GM19452 (cell line): Measurements from ENCODE around the gene AHCY.
A peak's percentile ranks its signal among the peaks of the same experiment; 100 is the strongest.

ENCODE experiments used
- ATAC-seq: cut with Tn5 transposase; IDR thresholded peaks from one replicate; pipeline ENCODE4 v1.9.1; 2021; ENCODE audit not compliant: unreplicated experiment

Gene AHCY

DNA sequence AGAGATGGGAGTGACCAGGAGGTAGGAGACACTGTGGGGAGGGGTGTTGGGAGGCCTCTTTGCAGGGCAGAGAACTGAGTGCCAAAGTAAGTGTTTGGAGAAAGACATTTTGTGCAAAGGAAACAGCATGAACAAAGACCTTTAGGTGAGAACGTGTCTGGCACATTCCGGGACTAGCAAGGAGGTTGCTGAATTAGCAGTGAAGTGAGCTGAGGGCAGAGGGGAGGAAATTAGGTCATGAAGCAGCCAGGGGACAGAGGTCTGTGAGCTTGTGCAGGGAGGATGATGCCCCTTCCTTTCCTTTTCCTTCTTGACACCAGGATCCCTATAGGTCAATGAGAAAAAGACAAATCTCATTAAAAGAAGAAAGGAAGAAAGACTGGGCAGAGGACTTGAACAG is 21.4 kb upstream of the AHCY start:
- no peak for ATAC-seq

DNA sequence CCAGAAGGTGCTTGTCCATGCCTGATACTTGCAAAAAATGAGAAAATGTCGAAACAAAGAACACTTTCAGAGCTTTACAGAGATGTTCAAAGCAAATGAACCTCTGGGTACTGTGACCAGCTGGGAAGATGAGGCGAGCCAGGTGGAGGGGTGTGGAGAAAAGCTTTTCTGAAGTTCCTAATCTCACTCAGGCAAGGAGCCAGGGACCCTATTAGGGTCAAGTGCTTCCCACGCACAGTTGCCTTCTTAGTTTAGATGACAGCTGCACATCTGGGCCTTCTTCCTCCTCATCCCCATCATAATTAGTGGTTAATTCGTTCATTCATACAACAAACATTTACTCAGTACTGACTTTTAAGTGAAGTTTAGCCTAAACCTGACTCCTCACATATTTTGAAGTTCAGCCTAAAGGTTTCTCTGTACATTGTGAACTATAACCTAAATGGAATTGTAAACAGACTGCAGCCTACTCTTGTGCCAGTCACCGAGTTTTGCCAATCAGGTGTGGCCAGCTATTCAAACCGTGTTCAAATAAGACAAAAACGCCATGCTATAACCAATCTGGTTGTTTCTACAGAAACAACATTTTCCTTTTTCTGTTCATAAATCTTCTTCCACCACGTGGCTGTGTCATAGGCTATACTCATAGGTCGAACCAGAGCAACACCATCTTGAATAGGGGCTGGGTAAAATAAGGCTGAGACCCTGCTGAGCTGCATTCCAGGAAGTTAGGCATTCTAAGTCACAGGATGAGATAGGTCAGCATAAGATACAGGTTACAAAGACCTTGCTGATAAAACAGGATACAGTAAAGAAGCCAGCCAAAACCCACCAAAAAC is 19.3 kb upstream of the AHCY start:
- ATAC-seq, result no peak

DNA sequence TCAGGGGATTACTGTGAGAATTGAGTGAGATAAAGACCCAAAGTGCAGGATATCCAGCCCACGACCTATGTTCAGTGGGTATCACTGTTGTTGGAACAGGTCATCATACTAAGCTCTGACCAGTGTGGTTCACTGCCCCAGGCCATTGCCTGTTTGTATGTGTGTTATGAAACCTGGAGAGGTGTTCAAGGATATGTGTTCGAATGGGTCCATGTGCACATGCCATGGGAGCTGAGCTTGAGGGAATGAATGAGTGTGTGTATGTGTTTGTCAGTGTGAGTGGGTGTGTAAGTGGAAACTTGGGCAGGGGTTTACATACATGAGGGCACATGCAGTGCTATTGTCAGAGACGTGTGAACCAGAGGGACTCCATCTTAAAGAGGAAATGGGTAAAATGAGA is 17.7 kb upstream of the AHCY start:
- ATAC-seq, result no peak

DNA sequence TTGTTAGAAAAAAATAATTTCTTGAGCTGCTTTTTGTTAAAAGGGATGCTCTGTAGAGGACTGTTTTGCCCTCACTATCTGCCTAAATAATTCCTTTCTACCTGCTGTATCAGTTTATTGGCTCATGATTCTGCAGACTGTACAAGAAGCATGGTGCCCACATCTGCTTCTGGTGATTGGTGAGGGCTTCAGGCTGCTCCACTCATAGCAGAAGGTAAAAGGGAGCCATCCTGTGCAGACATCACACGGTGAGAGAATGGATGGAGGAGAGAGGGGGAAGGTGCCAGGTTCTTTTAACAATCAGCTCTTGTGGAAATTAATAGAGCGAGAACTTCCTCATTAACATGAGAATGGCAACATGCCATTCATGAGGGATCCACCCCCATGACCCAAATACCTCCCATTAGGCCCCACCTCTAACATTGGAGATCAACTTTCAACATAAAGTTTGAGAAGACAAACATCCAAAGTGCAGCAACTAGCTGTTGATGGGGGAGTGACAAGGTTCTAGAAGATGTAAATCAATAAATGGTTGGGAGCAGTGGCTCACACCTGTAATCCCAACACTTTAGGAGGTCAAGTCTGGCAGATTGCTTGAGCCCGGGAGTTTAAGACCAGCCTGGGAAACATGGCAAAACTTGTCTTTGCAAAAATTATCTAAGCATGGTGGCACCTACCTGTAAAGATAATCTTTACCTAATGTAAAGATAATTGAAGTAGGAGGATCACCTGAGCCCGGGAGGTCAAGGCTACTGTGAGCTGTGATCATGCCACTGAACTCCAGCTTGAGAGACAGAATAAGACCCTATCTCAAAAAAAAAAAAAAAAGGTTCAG is 15.7 kb upstream of the AHCY start:
- ATAC-seq, result no peak

DNA sequence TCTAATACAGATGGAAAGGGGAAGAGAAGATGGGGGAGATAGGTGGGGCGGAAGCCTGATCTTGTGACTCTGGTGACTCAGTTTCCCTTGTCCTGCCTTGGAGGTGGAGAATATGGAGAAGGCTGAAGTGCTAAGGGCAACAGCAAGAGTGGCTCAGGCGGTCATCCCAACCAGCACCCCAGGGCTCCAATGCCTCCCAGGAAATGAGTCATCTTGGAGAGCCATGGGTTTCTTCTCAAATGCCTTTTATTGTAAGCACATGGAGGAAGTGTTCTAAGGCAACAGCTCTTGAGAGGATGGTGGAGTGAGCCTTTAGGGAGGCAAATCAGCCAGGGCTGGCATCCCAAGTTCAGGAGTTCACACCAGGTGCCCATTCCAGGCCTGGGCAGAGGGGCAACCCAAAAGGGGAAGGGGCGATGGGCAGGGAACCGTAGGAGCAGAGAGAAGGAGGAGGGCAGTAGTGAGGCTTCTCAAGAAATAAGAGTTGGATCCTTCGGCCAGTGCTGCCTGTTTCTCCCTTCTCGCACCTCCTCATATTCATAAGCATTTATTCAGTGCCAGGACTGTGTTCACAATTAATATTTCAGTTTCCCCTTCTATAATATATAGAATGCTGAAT is 13.2 kb upstream of the AHCY start:
- no peak for ATAC-seq

DNA sequence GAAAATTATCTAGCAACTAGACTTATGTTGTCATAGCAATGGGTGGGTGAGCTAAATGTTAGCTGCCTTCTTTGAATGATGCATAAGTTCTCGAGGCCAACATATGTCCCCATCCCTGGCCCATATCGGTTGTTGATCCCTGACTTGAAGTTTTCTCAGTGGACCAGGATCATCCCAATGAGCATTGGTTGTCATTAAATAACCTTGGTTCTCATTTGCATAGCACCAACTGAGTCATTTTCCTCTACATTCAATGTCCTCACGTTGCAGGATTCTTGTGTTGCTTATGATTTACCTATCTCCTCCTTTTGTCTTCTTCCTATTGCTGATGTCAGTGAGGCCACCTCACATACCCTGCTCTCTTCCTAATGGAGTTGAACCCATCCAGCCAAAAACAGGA is 12.1 kb upstream of the AHCY start:
- ATAC-seq, result no peak

DNA sequence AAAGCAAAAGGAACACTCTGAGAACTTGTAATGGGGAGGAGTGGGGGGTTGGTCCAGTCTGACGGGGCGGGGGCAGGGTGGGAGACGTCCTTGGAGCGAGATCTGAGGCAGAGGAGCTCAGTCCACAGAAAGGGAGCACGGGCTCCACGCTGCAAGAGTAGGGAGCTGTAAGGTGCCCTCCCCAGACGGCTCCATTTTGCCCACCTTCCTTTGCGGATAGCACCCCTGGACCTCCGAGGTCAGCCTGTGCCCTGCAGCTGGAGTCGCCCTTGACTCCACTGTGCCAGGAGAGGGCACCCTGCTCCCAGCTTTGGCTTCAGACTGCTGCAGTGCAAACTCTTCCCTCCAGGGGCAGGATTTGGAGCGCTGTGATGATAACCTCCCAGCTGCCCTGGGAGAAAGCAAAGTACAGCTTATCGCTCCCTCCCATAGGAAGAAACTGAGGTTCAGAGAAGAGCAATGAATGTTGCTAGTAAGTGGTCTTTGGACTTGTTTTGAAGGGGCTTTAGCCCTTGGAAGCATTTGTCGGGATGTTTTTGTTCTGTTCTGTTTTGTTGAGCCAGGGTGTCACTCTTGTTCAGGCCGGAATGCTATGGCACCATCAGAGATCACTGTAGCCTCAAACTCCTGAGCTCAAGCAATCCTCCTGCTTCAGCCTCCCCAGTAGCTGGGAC is 9.5 kb upstream of the AHCY start:
- ATAC-seq, result peak; percentile 75

DNA sequence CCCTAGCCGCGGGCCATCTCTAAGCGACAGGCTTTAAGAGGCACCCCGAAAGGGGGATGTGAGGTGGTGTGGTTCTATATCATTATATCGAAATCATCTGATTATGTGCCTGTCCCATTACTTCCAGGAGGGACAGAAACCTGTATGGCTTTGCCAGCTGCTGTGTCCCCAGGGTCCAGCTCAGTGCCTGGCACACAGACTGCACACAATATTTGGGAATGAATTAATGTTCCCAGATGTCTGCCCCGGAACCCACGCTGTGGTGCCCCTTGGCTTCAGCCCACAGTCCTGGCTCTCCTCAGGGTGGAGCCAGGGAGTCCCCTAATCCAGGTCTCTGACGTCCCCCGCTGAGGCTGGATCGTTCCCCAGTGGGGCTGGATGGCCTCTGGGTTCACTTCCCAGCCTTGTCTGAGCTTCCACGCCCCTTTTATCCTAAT is 8.9 kb upstream of the AHCY start:
- ATAC-seq, result no peak

DNA sequence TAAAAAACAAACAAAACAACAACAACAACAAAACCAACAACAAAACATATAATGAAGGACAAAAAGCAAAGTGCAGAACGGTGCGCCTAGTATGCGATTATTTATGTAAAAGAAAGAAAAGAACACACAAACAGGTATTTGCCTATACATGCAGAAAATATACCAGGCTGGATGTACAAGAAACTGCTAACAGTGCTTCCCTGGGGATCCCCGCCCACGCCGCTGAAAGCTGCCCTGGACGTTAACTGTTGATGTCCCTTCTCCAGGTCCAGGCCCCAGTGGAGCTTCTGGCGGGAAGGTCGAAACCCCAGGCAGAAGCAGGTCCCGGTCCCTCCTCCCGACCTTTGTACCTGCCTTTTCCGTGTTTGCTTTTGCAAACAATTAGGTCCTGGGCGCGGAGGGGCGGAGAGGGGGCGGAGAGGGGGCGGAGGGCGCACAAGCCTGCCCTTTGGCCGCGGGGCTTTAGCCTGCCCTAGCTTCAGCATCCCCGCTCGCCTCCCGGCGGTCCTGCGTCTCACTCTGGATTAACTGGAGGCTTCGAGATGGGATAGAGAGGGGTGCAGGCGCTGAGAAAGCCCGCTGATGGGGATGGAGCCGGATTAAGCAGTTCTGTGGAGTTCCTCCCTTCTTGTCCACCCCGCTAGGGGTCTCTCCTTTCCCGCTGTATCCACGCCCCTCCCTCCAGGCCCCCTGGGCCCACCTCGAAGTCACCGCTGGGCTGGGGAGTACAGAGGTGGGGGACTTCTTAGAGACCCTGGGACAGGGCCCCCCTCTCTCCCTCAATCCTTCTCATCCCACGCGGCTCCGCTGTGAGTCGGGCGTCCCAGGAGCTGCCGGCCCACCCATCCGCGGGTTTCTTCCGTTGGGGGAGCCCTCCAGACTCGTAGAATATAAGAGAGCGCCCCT is 8.2 kb upstream of the AHCY start:
- no peak for ATAC-seq

DNA sequence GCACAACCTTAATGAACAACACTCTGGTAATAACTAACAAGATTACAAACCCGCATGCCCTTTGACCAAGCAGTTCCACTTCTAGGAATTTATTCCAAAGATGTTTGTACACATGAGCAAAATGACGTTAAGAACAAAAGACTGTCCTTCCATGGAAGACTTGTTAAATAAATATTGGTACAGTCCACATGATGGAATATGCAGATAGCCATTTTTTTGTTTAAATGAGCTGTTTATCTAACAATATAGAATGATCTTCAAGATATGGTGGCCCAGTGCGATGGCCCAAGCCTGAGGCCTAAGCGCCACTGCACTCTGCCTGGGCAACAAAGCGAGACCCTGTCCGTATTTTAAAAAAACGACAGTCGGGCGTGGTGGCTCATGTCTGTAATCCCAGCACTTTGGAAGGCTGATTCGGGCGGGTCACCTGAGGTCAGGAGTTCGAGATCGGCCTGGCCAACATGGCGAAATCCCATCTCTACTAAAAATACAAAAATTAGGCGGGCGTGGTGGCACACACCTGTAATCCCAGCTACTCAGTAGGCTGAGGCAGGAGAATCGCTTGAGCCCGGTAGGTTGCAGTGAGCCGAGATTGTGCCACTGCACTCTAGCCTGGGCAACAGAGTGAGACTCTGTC is 7.4 kb upstream of the AHCY start:
- ATAC-seq, result no peak

DNA sequence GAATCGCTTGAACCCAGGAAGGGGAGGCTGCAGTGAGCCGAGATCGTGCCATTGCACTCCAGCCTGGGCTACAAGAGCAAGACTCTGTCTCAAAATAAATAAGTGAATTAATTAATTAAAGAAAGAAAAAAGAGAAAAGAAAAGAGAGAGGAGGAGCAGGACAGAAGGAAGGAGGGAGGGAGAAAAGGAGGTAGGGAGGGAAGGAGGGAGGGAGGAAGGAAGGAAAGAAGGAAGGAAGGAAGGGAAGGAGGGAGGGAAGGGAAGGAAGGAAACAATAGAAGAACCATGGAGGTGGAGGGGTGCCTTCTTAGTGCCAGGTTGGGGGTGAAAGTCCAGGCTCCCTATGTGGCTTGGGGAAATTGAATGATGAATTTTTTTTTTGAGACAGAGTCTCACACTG is 6.5 kb upstream of the AHCY start:
- ATAC-seq, result no peak

DNA sequence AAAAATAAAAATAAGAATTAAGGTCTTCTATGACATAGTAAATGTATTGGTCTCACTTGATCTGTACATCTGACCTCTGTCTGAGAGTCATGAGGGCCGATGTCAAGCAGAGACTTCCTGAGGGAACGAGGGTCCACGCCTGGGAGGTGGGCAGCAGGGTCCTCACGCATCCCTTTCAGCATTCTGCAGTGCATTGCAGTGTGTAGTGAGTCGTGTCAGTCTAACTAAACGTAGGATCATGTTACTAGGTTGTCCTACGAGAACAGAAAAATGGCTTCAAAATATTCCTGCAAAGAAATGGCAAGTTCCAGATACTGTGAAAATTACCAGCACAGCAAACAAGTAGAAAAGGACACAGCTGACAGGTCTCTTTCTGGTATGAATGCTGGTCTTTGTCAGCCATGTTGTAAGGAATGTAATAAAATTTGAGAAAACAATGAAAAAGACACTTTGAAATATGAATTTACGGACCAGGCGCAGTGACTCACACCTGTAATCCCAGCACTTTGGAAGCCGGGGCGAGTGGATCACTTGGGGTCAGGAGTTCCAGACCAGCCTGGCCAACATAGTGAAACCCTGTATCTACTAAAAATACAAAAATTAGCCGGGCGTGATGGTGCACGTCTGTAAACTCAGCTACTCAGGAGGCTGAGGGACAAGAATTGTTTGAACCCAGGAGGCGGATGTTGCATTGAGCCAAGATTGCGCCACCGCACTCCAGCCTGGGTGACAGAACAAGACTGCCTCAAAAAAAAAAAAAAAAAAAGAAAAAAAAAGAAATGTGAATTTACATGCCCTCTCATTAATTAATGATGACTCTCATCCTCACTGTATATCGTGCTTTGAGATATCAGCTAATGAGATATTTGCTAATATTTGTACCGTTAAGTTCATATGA is 2.4 kb upstream of the AHCY start:
- ATAC-seq, result no peak

DNA sequence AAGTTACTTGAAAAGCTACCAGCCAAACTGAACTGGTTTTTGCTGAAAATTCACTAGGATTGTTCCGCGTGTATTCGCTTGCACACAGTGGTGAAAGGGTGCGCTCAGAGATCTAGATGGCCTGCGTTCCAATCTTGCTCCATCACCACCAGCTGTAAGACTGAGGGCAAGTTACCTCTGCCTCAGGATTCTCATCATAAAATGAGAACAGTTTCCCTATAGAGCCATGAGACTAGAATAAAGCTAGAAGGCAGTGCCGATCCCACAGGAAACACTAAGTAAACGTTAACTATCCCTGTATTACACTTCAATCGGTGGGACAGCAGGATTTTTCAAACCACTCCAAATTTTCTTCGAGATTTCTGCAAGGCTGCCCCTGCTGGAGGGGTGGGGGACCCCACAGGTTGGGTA is 838 bp downstream of the AHCY start:
- ATAC-seq, result no peak

DNA sequence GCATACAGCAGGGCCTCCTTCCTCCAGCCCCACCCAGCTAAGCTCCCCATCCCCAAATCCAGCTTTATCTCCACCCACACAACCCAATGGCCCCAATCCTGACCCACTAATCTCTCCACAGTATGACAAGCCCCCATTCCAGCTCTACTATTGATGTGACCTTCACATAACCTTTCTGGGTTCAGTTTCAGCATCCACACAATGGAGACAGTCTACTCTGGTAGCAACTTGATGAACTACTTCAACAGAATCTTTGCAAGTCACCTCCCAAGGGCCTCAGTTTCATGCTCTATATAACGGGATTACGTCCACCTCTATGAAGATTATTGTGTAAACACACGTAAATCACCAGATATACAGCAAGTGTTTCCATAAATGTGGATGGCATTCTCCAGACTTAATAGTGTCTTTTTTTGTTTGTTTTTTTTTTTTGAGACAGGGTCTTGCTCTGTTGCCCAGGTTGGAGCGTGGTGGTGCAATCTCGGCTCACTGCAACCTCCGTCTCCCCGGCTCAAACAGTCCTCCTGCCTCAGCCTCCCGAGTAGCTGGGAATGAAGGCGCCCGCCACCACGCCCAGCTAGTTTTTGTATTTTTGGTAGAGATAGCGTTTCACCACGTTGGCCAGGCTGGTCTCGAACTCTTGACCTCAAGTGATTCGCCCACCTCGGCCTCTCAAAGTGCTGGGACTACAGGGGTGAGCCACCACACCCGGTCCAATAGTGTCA is 1.4 kb downstream of the AHCY start:
- no peak for ATAC-seq

DNA sequence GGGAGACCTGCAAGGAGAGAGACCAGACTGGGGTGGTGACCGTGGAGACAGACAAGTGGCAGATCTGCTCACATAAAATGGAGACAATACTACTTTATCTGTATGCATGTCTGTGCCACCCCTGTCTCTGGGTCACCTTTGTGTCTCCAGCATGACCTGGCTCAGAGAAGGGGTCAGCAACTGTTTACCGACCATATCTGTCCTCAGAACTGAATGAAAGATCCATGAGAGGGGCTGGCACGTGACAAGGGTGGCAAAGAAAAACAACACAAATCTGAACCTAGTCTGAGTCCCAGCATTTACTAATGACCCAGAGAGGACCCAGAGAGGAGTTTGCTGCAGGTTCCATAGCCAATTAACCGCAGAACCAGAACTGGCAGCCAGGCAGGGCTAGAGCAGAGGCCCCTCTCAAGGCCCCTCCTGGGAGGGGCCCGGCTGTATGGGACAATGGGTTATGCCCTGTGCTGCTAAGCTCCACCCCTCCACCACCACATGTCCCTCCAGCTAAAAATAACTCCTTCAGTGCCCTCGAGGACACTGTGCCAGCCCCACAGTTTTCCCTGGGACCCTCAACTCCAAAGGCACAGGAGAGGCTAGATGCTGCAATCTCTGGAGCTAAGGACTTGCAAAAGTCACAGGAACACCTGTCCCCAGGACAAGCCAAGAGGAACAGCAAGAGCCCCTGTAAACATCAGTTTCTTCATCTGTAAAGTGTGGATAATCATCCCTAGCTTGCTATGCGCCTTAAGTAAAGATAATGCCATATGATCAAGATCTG is 2.2 kb downstream of the AHCY start:
- no peak for ATAC-seq

DNA sequence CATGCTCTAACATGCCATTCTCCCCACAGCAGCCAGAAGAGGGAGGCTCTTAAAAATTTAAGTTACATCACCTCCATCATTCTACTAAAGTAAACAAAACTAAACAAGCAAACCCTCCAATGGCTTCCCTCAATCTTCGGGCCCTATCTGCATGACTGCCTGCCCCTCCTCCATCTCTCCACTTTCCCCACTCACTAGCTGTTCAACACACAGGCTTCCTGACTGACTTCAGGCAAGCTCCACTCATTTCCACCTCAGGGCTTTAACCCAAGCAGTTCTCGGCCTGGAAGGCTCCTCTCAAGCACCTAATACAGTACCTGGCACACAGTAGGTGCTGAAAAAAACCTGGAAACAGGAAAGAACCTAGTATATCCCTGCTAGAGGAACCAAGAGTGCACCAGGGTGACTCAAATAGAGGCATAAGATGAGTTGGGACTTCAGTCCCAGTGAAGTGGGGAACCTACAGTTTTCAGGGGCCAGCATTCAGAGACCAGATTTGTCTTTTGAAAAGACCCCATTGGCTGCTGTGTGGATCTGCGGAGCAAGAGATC is 2.8 kb downstream of the AHCY start:
- no peak for ATAC-seq
